IMR-90 (cell line): Measurements from ENCODE around the gene C1orf56. TPM values are rescaled to one million over a fixed set of nuclear protein-coding genes. Genes with fewer than 3 reads are reported as not detected.
"Not testable (repeated sequence)": the region's sequence is repeated elsewhere in the genome, so short reads cannot be mapped to it uniquely, and the experiment has no call there.

ENCODE experiments used
- ATAC-seq: fragments of 200-7000 bp; cut with Tn5 transposase; 2 replicates; pipeline ENCODE4 v1.9.1; 2020; ENCODE audit warnings: low read depth, mild to moderate bottlenecking, moderate library complexity
- BruUV-seq: library from RNA; stranded (reverse); fragments of 400-500 nt; replicated peaks from 2 replicates; lab custom pipeline; 2021; lab: Mats Ljungman, UMichigan
- CTCF ChIA-PET: fragments of 300-600 bp; formaldehyde crosslinking; extraction: SDS; loops from one replicate; lab custom pipeline; 2021; ENCODE audit warnings: antibody characterized with exemption; lab: Yijun Ruan, JAX
- POLR2A ChIA-PET: fragments of 300-600 bp; sonication (Branson Sonifier 250); formaldehyde crosslinking; loops from one replicate; lab custom pipeline; 2022; ENCODE audit warnings: antibody characterized with exemption; ENCODE audit not compliant: unreplicated experiment; lab: Charles Lee
- DNase-seq: peaks from one replicate; pipeline ENCODE4 v3.0.0; 2013
- H2AFZ ChIP-seq: replicated peaks from 2 replicates; pipeline ENCODE3; 2013; ENCODE audit warnings: low read length, mild to moderate bottlenecking; ENCODE audit not compliant: poor library complexity
- H2AK5ac ChIP-seq: 2 replicates; pipeline ENCODE4 v1.6.1; 2013; ENCODE audit warnings: low read depth, low read length, inconsistent platforms
- H2AK9ac ChIP-seq: replicated peaks from 2 replicates; pipeline ENCODE3; 2013; ENCODE audit warnings: mild to moderate bottlenecking, low read depth, low read length, moderate library complexity; ENCODE audit not compliant: poor library complexity
- H2BK120ac ChIP-seq: 2 replicates; pipeline ENCODE4 v1.6.1; 2013; ENCODE audit warnings: low read depth, low read length, inconsistent platforms
- H2BK15ac ChIP-seq: 3 replicates; pipeline ENCODE4 v1.6.1; 2013; ENCODE audit warnings: low read depth, low read length, inconsistent platforms
- H2BK20ac ChIP-seq: 2 replicates; pipeline ENCODE4 v1.6.1; 2013; ENCODE audit warnings: low read depth, mild to moderate bottlenecking, inconsistent platforms, low read length, moderate library complexity
- H2BK5ac ChIP-seq: 2 replicates; pipeline ENCODE4 v1.6.1; 2013; ENCODE audit warnings: mild to moderate bottlenecking, low read depth, low read length, inconsistent platforms; ENCODE audit not compliant: poor library complexity, severe bottlenecking
- H3K14ac ChIP-seq: replicated peaks from 2 replicates; pipeline ENCODE4 v1.6.1; 2013; ENCODE audit warnings: low read depth, low read length, inconsistent platforms
- H3K18ac ChIP-seq: 2 replicates; pipeline ENCODE4 v1.6.1; 2013; ENCODE audit warnings: low read depth, low read length, control low read depth
- H3K23ac ChIP-seq: 2 replicates; pipeline ENCODE4 v1.6.1; 2013; ENCODE audit warnings: low read depth, low read length, inconsistent platforms
- H3K27ac ChIP-seq: 2 replicates; pipeline ENCODE4 v1.5.1; 2013; ENCODE audit warnings: mild to moderate bottlenecking, control low read depth, low read length; ENCODE audit not compliant: insufficient read depth
- H3K27me3 ChIP-seq: 2 replicates; pipeline ENCODE4 v1.6.1; 2013; ENCODE audit warnings: low read length; ENCODE audit not compliant: control insufficient read depth, insufficient read depth
- H3K36me3 ChIP-seq: 2 replicates; pipeline ENCODE4 v1.6.1; 2013; ENCODE audit warnings: low read length, mixed read lengths; ENCODE audit not compliant: control insufficient read depth, insufficient read depth
- H3K4ac ChIP-seq: 2 replicates; pipeline ENCODE4 v1.6.1; 2013; ENCODE audit warnings: low read depth, low read length, inconsistent platforms
- H3K4me1 ChIP-seq: 2 replicates; pipeline ENCODE4 v1.6.1; 2013; ENCODE audit warnings: low read length, mixed read lengths; ENCODE audit not compliant: control insufficient read depth, insufficient read depth
- H3K4me2 ChIP-seq: 2 replicates; pipeline ENCODE4 v1.6.1; 2013; ENCODE audit warnings: low read depth, mild to moderate bottlenecking, control low read depth, low read length, moderate library complexity
- H3K4me3 ChIP-seq: 2 replicates; pipeline ENCODE4 v1.5.1; 2013; ENCODE audit warnings: low read depth, mild to moderate bottlenecking, control low read depth, low read length, moderate library complexity; ENCODE audit not compliant: insufficient read depth
- H3K56ac ChIP-seq: 2 replicates; pipeline ENCODE4 v1.6.1; 2013; ENCODE audit warnings: low read length, inconsistent platforms; ENCODE audit not compliant: insufficient read depth; ENCODE audit errors: extremely low read depth
- H3K79me1 ChIP-seq, 2 experiments: 2 replicates each; pipeline ENCODE4 v1.6.1; 2013; ENCODE audit warnings: low read length in 2 of 2, inconsistent platforms in 1 of 2, low read depth in 1 of 2
- H3K9ac ChIP-seq: 2 replicates; pipeline ENCODE4 v1.6.1; 2013; ENCODE audit warnings: low read depth, low read length, control low read depth
- H3K9me1 ChIP-seq: 2 replicates; pipeline ENCODE4 v1.6.1; 2013; ENCODE audit warnings: low read length, inconsistent platforms; ENCODE audit not compliant: insufficient read depth
- H3K9me3 ChIP-seq: 2 replicates; pipeline ENCODE4 v1.6.1; 2013; ENCODE audit warnings: low read length; ENCODE audit not compliant: control insufficient read depth, insufficient read depth
- H4K20me1 ChIP-seq: 2 replicates; pipeline ENCODE4 v1.6.1; 2013; ENCODE audit warnings: low read length, inconsistent platforms; ENCODE audit not compliant: insufficient read depth
- H4K5ac ChIP-seq: 2 replicates; pipeline ENCODE4 v1.6.1; 2013; ENCODE audit warnings: mild to moderate bottlenecking, low read depth, low read length, control low read depth
- H4K8ac ChIP-seq, 2 experiments: 2 replicates each; pipeline ENCODE4 v1.6.1; 2013; ENCODE audit warnings: low read depth in 2 of 2, low read length in 2 of 2, control low read depth in 1 of 2, inconsistent platforms in 1 of 2
- H4K91ac ChIP-seq: 2 replicates; pipeline ENCODE4 v1.6.1; 2013; ENCODE audit warnings: low read depth, low read length, inconsistent platforms; ENCODE audit not compliant: insufficient read depth
- WGBS, 2 experiments: methylation state at CpG; one replicate each; pipeline versions ENCODE4 v1.1.5 to v1.1.7; 2013; ENCODE audit warnings: missing lambda C conversion rate in 2 of 2; ENCODE audit not compliant: insufficient read length in 1 of 2; ENCODE audit errors: extremely low coverage in 2 of 2; 5-methylcytosine and 5-hydroxymethylcytosine counted together
- dilution Hi-C: fragments of 300-500 bp; cut with HindIII; formaldehyde crosslinking; loops from one replicate; pipeline ENCODE4 v1.14.3; 2018; ENCODE audit warnings: low sequenced_read_pairs; ENCODE audit not compliant: unreplicated experiment
- in situ Hi-C: fragments of 300-500 bp; cut with MboI; formaldehyde crosslinking; loops from 3 replicates; pipeline ENCODE4 v1.14.3; 2019; ENCODE audit warnings: low sequenced_read_pairs, inconsistent platforms, mixed read lengths
- intact Hi-C: fragments of 100-400 bp; cut with micrococcal nuclease; formaldehyde crosslinking; loops from 2 replicates; pipeline ENCODE4 v1.10.0; 2022
- polyA plus RNA-seq, 3 experiments: library from polyadenylated mRNA; depleted of rRNA; stranded (reverse); fragments of >200 nt; gene quantifications; 2 replicates each; pipeline ENCODE4 v1.2.3, GENCODE V29; 2012; ENCODE audit warnings: low replicate concordance in 1 of 3
- total RNA-seq: library from RNA; depleted of rRNA; stranded (reverse); fragments of >200 nt; gene quantifications from 2 replicates; pipeline ENCODE4 v1.2.3, GENCODE V29; 2012

The C1orf56 gene
- total and polyA plus RNA-seq, 2 of the 4 experiments (the other 2 are of a cell fraction), result 0.54 to 1.2 TPM

DNA sequence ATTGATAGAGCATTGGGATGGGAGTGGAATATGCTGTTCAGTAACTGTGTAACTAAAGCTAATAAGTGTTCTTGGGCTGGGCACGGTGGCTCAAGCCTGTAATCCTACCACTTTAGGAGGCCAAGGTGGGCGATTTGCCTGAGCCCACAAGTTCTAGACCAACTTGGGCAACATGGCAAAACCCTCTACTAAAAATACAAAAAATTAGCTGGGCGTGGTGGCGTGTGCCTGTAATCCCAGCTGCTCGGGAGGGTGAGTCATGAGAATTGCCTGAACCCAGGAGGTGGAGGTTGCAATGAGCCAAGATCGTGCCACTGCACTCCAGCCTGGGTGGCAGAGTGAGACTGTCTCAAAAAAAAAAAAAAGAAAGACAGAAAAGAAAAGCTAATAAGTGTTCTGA lies 49.9 kb downstream of the C1orf56 start:
- H2BK20ac ChIP-seq, H2BK15ac ChIP-seq, intact Hi-C loops, H3K4me2 ChIP-seq, dilution Hi-C loops, H3K4ac ChIP-seq, H3K14ac ChIP-seq, H2BK120ac ChIP-seq, H3K23ac ChIP-seq, H4K91ac ChIP-seq, BruUV-seq, H3K27ac ChIP-seq, H3K4me1 ChIP-seq, H3K9me3 ChIP-seq, H3K56ac ChIP-seq, H4K20me1 ChIP-seq, ATAC-seq, H2AK5ac ChIP-seq, H2AFZ ChIP-seq, H2BK5ac ChIP-seq, H4K8ac ChIP-seq, H3K79me1 ChIP-seq, H3K18ac ChIP-seq, H3K4me3 ChIP-seq, H3K9ac ChIP-seq, DNase-seq, H2AK9ac ChIP-seq, H4K5ac ChIP-seq, H3K9me1 ChIP-seq, H3K27me3 ChIP-seq, H3K36me3 ChIP-seq, POLR2A ChIA-PET: not testable (repeated sequence)
- in situ Hi-C loops, result loop anchor here (5.0 kb wide), 1 partner anchor 60 kb away; the partner anchor contains the start of gene TNFAIP8L2
- 67% methylated on average over 1 of the region's 6 CpGs; no CpG with 5 or more reads in 1 of the 2 experiments for WGBS, 2 experiments
- CTCF ChIA-PET, result interaction anchor here (0.7 kb wide), 1 partner anchor 44 kb away, joined by 3 read pairs; no protein-coding TSS in a partner anchor
